GM12878 (cell line): ENCODE results near the gene DHX30. TPM values are rescaled to one million over a fixed set of nuclear protein-coding genes. Genes with fewer than 3 reads are reported as not detected.
A peak's percentile ranks its signal among the peaks of the same experiment; 100 is the strongest.

Experiments used
- ATAC-seq: fragments of 200-7000 bp; cut with Tn5 transposase; 3 replicates; pipeline ENCODE4 v1.9.1; 2020; ENCODE audit warnings: mild to moderate bottlenecking, moderate library complexity
- BruUV-seq: library from RNA; stranded (reverse); fragments of 400-500 nt; replicated peaks from 2 replicates; lab custom pipeline; 2021; lab: Mats Ljungman, UMichigan
- CTCF ChIA-PET: fragments of 300-600 bp; sonication (Branson Sonifier 250); formaldehyde crosslinking; extraction: SDS; loops from one replicate; lab custom pipeline; 2021; ENCODE audit warnings: inconsistent platforms; lab: Yijun Ruan, JAX
- POLR2A ChIA-PET: fragments of 350-600 bp; formaldehyde crosslinking; extraction: SDS; loops from one replicate; lab custom pipeline; 2021; ENCODE audit warnings: inconsistent platforms; lab: Charles Lee
- RAD21 ChIA-PET: fragments of 300-600 bp; sonication (Branson Sonifier 250); formaldehyde crosslinking; loops from one replicate; lab custom pipeline; 2023; ENCODE audit warnings: antibody characterized with exemption; ENCODE audit not compliant: unreplicated experiment; lab: Charles Lee
- SMC1A ChIA-PET: fragments of 300-600 bp; sonication (Branson Sonifier 250); formaldehyde crosslinking; loops from one replicate; lab custom pipeline; 2023; ENCODE audit not compliant: unreplicated experiment, uncharacterized antibody; lab: Charles Lee
- DNase-seq: peaks from one replicate; pipeline ENCODE4 v3.0.0-alpha.2; 2011; ENCODE audit warnings: low read depth, low spot score
- FAIRE-seq: peaks from 3 replicates; lab custom pipeline; 2011; peaks lifted over from hg19 to GRCh38; lab: Jason Lieb, UNC
- H2AFZ ChIP-seq: 2 replicates; pipeline ENCODE4 v1.6.0; 2011; ENCODE audit warnings: low read depth, low read length, control low read depth; ENCODE audit not compliant: control insufficient read depth
- H3K27ac ChIP-seq: 2 replicates; pipeline ENCODE4 v1.5.1; 2011; ENCODE audit warnings: control low read depth; ENCODE audit not compliant: control insufficient read depth, insufficient read depth
- H3K27me3 ChIP-seq, 2 experiments: replicated peaks in 1 of 2; 2 replicates each; pipeline versions ENCODE4 v1.6.0 to v1.6.1; 2011; ENCODE audit warnings: low read length in 1 of 2; ENCODE audit not compliant: control insufficient read depth in 2 of 2, insufficient read depth in 2 of 2
- H3K36me3 ChIP-seq, 2 experiments: 2 replicates each; pipeline ENCODE4 v1.5.1; 2011; ENCODE audit warnings: low read length in 1 of 2; ENCODE audit not compliant: control insufficient read depth in 2 of 2, insufficient read depth in 2 of 2
- H3K4me1 ChIP-seq: 2 replicates; pipeline ENCODE4 v1.6.1; 2011; ENCODE audit warnings: mild to moderate bottlenecking, low read length, moderate library complexity, mixed read lengths; ENCODE audit not compliant: control insufficient read depth, insufficient read depth
- H3K4me2 ChIP-seq: 2 replicates; pipeline ENCODE4 v1.6.0; 2011; ENCODE audit warnings: control low read depth; ENCODE audit not compliant: control insufficient read depth, insufficient read depth
- H3K4me3 ChIP-seq: fragments of 200-600 bp; sonication (generic); 2 replicates; pipeline ENCODE4 v1.5.1; 2016
- H3K79me2 ChIP-seq: 2 replicates; pipeline ENCODE4 v1.6.0; 2011; ENCODE audit warnings: low read length; ENCODE audit not compliant: control insufficient read depth, insufficient read depth
- H3K9ac ChIP-seq: 2 replicates; pipeline ENCODE4 v1.8.0; 2011; ENCODE audit warnings: low read length, control low read depth, mixed read lengths; ENCODE audit not compliant: control insufficient read depth, insufficient read depth
- H3K9me3 ChIP-seq: replicated peaks from 3 replicates; pipeline ENCODE4 v1.5.1; 2011; ENCODE audit warnings: mild to moderate bottlenecking, low read length; ENCODE audit not compliant: control insufficient read depth, insufficient read depth
- H4K20me1 ChIP-seq: 2 replicates; pipeline ENCODE4 v1.6.0; 2011; ENCODE audit not compliant: control insufficient read depth, insufficient read depth
- GATAD2B ChIP-seq: fragments of 450-650 bp; conservative IDR thresholded peaks from 2 replicates; pipeline ENCODE4 v1.6.1; 2017; ENCODE audit warnings: low read depth, mild to moderate bottlenecking, moderate library complexity
- HDGF ChIP-seq: fragments of 450-650 bp; IDR thresholded peaks from 2 replicates; pipeline ENCODE4 v1.6.1; 2016; ENCODE audit warnings: antibody characterized with exemption
- KLF5 ChIP-seq: fragments of 450-650 bp; IDR thresholded peaks from 2 replicates; pipeline ENCODE4 v1.6.1; 2014; ENCODE audit warnings: mild to moderate bottlenecking; ENCODE audit not compliant: partially characterized antibody
- LARP7 ChIP-seq: fragments of 450-650 bp; IDR thresholded peaks from 2 replicates; pipeline ENCODE4 v1.6.1; 2017; ENCODE audit warnings: mild to moderate bottlenecking
- MEF2B ChIP-seq: fragments of 450-650 bp; IDR thresholded peaks from 2 replicates; pipeline ENCODE4 v1.6.1; 2018; ENCODE audit warnings: mild to moderate bottlenecking, moderate library complexity; ENCODE audit not compliant: partially characterized antibody, poor library complexity, severe bottlenecking
- MTA3 ChIP-seq: IDR thresholded peaks from 2 replicates; pipeline ENCODE4 v1.6.1; 2012; ENCODE audit warnings: low read length, inconsistent platforms, borderline replicate concordance
- NR2F1 ChIP-seq: fragments of 450-650 bp; conservative IDR thresholded peaks from 2 replicates; pipeline ENCODE4 v1.6.1; 2017; ENCODE audit warnings: mild to moderate bottlenecking
- RCOR1 ChIP-seq: conservative IDR thresholded peaks from 2 replicates; pipeline ENCODE4 v1.6.1; 2012; ENCODE audit warnings: low read depth, low read length, improper control_type of control experiment
- RELA ChIP-seq: fragments of 450-650 bp; IDR thresholded peaks from 2 replicates; pipeline ENCODE4 v1.8.0; 2014; ENCODE audit warnings: borderline replicate concordance; ENCODE audit not compliant: partially characterized antibody
- SMARCA5 ChIP-seq: fragments of 450-650 bp; IDR thresholded peaks from 2 replicates; pipeline ENCODE4 v1.6.1; 2017; ENCODE audit warnings: mild to moderate bottlenecking
- TAF1 ChIP-seq: IDR thresholded peaks from 2 replicates; pipeline ENCODE4 v1.6.1; 2011; ENCODE audit warnings: mild to moderate bottlenecking, low read depth, low read length, borderline replicate concordance
- WGBS: methylation state at CpG from one replicate; pipeline ENCODE4 v1.1.6; 2016; ENCODE audit warnings: low lambda C conversion rate; ENCODE audit not compliant: insufficient replicate concordance, insufficient coverage; ENCODE audit errors: missing lambda C conversion rate; 5-methylcytosine and 5-hydroxymethylcytosine counted together
- in situ Hi-C: fragments of 300-500 bp; cut with MboI; formaldehyde crosslinking; loops from 9 replicates; pipeline ENCODE4 v1.14.3; 2018; ENCODE audit warnings: mixed read lengths
- intact Hi-C: fragments of 100-400 bp; cut with micrococcal nuclease; formaldehyde crosslinking; loops from one replicate; pipeline ENCODE4 v1.14.2; 2022; ENCODE audit not compliant: unreplicated experiment
- polyA plus RNA-seq, 11 experiments: library from polyadenylated mRNA; depleted of rRNA in 4 of 11; unstranded in 6 of 11; stranded (reverse) in 5 of 11; fragments of >200 nt; fragmentation: Nextera tagmentation in 4 of 11; fragmentation: Illumina TruSeq in 1 of 11; extraction: Ambion mirVana in 4 of 11; extraction: Trizol in 1 of 11; gene quantifications; 1 replicate in 1 of 11; 2 replicates in 10 of 11; pipeline versions ENCODE4 v1.2.1 to v1.2.3, GENCODE V29; 2011 to 2016; ENCODE audit warnings: inconsistent platforms in 2 of 11, missing spikeins in 2 of 11, low read depth in 1 of 11
- total RNA-seq, 4 experiments: library from RNA; depleted of rRNA in 3 of 4; stranded (reverse); fragments of >200 nt in 3 of 4; fragmentation: Illumina TruSeq in 1 of 4; extraction: Trizol in 1 of 4; gene quantifications; 2 replicates each; pipeline versions ENCODE4 v1.2.1 to v1.2.3, GENCODE V29; 2013 to 2021

DHX30 gene
- total and polyA plus RNA-seq, 10 of the 15 experiments (the other 5 are each of a cell fraction or from before 2014, with no cell fraction given) = 9.5 to 75.3 (median 47.8) TPM

GRCh38 chr3:47803480-47804025 lies 615 bp downstream of the DHX30 start:
- POLR2A ChIA-PET = interaction anchor here (0.6 kb wide), 1 partner anchor 36 kb away, joined by 3 read pairs; no protein-coding TSS in a partner anchor
- Histone ChIP-seq H3K79me2 (peaks cover 13% of the 10 kb centered on the region), H3K4me3 (peak overlapping the region; percentile 92), H3K36me3 (no peaks in the 10 kb centered on the region), H4K20me1 (no peaks in the 10 kb centered on the region), H2AFZ (peak overlapping the region; percentile 96), H3K9me3 (no peaks in the 10 kb centered on the region; the same call in 2 of the 3 replicates), H3K27me3 (no peaks in the 10 kb centered on the region), H3K9ac (peak overlapping the region; percentile 72), H3K4me1 (peaks cover 11% of the 10 kb centered on the region), H3K27ac (peak overlapping the region; percentile 74), H3K4me2 (peak overlapping the region; percentile 77)
- CTCF ChIA-PET = interaction anchor here (0.9 to 1.9 kb wide), 5 partner anchors 13 to 383 kb away, joined by 3 to 15 read pairs (median 4); no protein-coding TSS in a partner anchor
- intact Hi-C loops = loop anchor here (5.0 kb wide), 1 partner anchor 291 kb away; the partner anchor contains the start of gene ELP6
- 2% methylated on average over 20 of the region's 20 CpGs for WGBS
- BruUV-seq = no TSS peak
- SMC1A ChIA-PET = interaction anchor here (1.7 to 2.5 kb wide), 2 partner anchors 13 to 21 kb away, joined by 6 to 9 read pairs; no protein-coding TSS in a partner anchor
- TF ChIP-seq GATAD2B (0 out of 2 replicates have a peak, but pooled peaks have one; percentile 4), NR2F1 (peak; percentile 27; the same call in 1 of the 2 replicates), RELA (no peak), RCOR1 (no peak), MTA3 (peak; percentile 32; the same call in 1 of the 2 replicates), KLF5 (no peak), LARP7 (0 out of 2 replicates have a peak, but pooled peaks have one; percentile 49), TAF1 (0 out of 2 replicates have a peak, but pooled peaks have one; percentile 11), HDGF (0 out of 2 replicates have a peak, but pooled peaks have one; percentile 14), SMARCA5 (0 out of 2 replicates have a peak, but pooled peaks have one; percentile 4), MEF2B (peak; percentile 18)
- in situ Hi-C loops = no loop called here
- DNase-seq = no peak
- RAD21 ChIA-PET = no interaction called here
- no peak for FAIRE-seq
- no peak; the same call in 2 of the 3 replicates for ATAC-seq
